ENCODE data around the gene LYRM7.

The LYRM7 gene

DNA sequence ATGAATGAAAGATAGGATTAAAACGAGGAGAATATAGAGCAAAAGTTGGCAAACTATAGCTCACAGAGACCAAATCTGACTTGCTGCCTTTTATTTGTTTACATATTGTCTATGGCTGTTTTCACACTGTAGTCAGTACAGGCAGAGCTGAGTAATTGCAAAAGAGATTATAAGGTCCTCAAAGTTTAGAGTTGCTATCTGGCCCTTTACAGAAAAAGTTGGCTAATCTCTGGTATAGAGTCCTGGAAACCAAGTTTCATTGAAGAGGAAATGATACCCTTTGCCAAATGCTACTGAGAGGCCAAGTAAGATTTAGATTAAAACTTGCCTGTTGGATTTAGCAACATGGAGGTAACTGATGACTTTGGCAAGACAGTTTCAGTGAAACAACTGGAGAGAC, 36.0 kb downstream of the LYRM7 start:
- TF ChIP-seq ZNF292 (tag by site-specific recombination; IDR thresholded peaks at IDR 0.05; ENCODE audit: borderline replicate concordance, low read depth) (no peak), ZNF677 (tag by site-specific recombination; IDR thresholded peaks at IDR 0.05) (no peak), ZNF558 (tag by site-specific recombination; IDR thresholded peaks at IDR 0.05) (no peak), MEIS1 (CRISPR knock-in tag; IDR thresholded peaks at IDR 0.05; ENCODE audit: borderline replicate concordance) (no peak), ZFP3 (tag by site-specific recombination; IDR thresholded peaks at IDR 0.05; ENCODE audit: low read depth) (no peak), ZNF621 (tag by site-specific recombination; IDR thresholded peaks at IDR 0.05) (no peak), ZNF169 (tag by site-specific recombination; IDR thresholded peaks at IDR 0.05) (no peak), ZNF596 (tag by site-specific recombination; IDR thresholded peaks at IDR 0.05) (no peak), ZNF624 (tag by site-specific recombination; IDR thresholded peaks at IDR 0.05) (no peak), ZBTB8A (tag by site-specific recombination; IDR thresholded peaks at IDR 0.05) (no peak), ZBTB20 (tag by site-specific recombination; IDR thresholded peaks at IDR 0.05) (no peak), ZNF830 (tag by site-specific recombination; IDR thresholded peaks at IDR 0.05; ENCODE audit: low read depth) (no peak), ZNF146 (tag by site-specific recombination; IDR thresholded peaks at IDR 0.05) (no peak)
- TF ChIP-seq, protein P1, sequence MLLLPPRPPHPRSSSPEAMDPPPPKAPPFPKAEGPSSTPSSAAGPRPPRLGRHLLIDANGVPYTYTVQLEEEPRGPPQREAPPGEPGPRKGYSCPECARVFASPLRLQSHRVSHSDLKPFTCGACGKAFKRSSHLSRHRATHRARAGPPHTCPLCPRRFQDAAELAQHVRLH (tag by site-specific recombination; IDR thresholded peaks at IDR 0.05) = no peak
- TF ChIP-seq, protein P2, sequence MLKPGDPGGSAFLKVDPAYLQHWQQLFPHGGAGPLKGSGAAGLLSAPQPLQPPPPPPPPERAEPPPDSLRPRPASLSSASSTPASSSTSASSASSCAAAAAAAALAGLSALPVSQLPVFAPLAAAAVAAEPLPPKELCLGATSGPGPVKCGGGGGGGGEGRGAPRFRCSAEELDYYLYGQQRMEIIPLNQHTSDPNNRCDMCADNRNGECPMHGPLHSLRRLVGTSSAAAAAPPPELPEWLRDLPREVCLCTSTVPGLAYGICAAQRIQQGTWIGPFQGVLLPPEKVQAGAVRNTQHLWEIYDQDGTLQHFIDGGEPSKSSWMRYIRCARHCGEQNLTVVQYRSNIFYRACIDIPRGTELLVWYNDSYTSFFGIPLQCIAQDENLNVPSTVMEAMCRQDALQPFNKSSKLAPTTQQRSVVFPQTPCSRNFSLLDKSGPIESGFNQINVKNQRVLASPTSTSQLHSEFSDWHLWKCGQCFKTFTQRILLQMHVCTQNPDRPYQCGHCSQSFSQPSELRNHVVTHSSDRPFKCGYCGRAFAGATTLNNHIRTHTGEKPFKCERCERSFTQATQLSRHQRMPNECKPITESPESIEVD (tag by site-specific recombination; IDR thresholded peaks at IDR 0.05) = no peak
- POLR2A ChIA-PET = no interaction called here
- CTCF ChIA-PET = no interaction called here
- peaks cover 3% of the 10 kb centered on the region; the same call in 1 of the 2 replicates for H3K4me1 ChIP-seq (ENCODE audit: control insufficient read depth, insufficient read depth, low read length)
- H3K36me3 ChIP-seq (ENCODE audit: control insufficient read depth in 2 of 2, insufficient read depth in 1 of 2, low read length in 2 of 2) = peaks cover 0 to 3% of the 10 kb centered on the region in 2 experiments; a peak in 1 of 3 replicates
- no peak overlapping the region for H3K4me3 ChIP-seq (ENCODE audit: low read depth, low read length)
- H3K27ac ChIP-seq (ENCODE audit: extremely low read depth, low read depth, low read length) = no peak overlapping the region
- H3K9me3 ChIP-seq (ENCODE audit: control insufficient read depth, insufficient read depth, low read depth, low read length) = no peaks in the 10 kb centered on the region

DNA sequence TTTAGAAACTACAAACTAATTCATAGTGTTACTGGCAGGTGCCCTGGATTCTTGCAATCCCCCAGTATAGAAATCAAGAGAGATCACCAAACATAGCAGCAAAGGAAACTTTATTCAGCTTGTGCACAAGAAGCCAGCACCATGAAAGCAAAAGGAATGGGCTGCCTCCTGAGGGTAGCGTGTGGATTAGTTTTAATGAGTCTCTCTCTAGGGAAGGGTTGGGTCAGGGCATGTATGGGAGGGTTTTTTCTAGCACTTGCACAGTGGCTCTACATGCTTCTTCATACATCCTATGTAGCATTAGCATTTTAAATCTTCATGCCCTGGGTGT, 38.4 kb downstream of the LYRM7 start:
- TF ChIP-seq ZNF324 (tag by site-specific recombination; IDR thresholded peaks at IDR 0.05) = no peak
- TF ChIP-seq ZNF350 (tag by site-specific recombination; IDR thresholded peaks at IDR 0.05) = no peak
- no peak for TF ChIP-seq ZNF600 (tag by site-specific recombination; IDR thresholded peaks at IDR 0.05)
- TF ChIP-seq, protein P3, sequence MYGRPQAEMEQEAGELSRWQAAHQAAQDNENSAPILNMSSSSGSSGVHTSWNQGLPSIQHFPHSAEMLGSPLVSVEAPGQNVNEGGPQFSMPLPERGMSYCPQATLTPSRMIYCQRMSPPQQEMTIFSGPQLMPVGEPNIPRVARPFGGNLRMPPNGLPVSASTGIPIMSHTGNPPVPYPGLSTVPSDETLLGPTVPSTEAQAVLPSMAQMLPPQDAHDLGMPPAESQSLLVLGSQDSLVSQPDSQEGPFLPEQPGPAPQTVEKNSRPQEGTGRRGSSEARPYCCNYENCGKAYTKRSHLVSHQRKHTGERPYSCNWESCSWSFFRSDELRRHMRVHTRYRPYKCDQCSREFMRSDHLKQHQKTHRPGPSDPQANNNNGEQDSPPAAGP (tag by site-specific recombination; IDR thresholded peaks at IDR 0.05) = no peak
- TF ChIP-seq, protein P4, sequence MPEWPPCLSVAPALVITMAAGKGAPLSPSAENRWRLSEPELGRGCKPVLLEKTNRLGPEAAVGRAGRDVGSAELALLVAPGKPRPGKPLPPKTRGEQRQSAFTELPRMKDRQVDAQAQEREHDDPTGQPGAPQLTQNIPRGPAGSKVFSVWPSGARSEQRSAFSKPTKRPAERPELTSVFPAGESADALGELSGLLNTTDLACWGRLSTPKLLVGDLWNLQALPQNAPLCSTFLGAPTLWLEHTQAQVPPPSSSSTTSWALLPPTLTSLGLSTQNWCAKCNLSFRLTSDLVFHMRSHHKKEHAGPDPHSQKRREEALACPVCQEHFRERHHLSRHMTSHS (tag by site-specific recombination; IDR thresholded peaks at IDR 0.05) = no peak
- no peak for TF ChIP-seq ZNF510 (tag by site-specific recombination; IDR thresholded peaks at IDR 0.05; ENCODE audit: insufficient replicate concordance)
- TF ChIP-seq ZNF335 (tag by site-specific recombination; conservative IDR thresholded peaks at IDR 0.05) = no peak
- TF ChIP-seq, protein P5, sequence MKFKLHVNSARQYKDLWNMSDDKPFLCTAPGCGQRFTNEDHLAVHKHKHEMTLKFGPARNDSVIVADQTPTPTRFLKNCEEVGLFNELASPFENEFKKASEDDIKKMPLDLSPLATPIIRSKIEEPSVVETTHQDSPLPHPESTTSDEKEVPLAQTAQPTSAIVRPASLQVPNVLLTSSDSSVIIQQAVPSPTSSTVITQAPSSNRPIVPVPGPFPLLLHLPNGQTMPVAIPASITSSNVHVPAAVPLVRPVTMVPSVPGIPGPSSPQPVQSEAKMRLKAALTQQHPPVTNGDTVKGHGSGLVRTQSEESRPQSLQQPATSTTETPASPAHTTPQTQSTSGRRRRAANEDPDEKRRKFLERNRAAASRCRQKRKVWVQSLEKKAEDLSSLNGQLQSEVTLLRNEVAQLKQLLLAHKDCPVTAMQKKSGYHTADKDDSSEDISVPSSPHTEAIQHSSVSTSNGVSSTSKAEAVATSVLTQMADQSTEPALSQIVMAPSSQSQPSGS (tag by site-specific recombination; IDR thresholded peaks at IDR 0.05; ENCODE audit: low read depth) = no peak
- TF ChIP-seq HOXC10 (CRISPR knock-in tag; IDR thresholded peaks at IDR 0.05) = no peak
- TF ChIP-seq, protein P6, sequence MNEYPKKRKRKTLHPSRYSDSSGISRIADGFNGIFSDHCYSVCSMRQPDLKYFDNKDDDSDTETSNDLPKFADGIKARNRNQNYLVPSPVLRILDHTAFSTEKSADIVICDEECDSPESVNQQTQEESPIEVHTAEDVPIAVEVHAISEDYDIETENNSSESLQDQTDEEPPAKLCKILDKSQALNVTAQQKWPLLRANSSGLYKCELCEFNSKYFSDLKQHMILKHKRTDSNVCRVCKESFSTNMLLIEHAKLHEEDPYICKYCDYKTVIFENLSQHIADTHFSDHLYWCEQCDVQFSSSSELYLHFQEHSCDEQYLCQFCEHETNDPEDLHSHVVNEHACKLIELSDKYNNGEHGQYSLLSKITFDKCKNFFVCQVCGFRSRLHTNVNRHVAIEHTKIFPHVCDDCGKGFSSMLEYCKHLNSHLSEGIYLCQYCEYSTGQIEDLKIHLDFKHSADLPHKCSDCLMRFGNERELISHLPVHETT (tag by site-specific recombination; IDR thresholded peaks at IDR 0.05) = no peak
- TF ChIP-seq ZNF175 (tag by site-specific recombination; IDR thresholded peaks at IDR 0.05) = no peak
- TF ChIP-seq ZNF266 (tag by site-specific recombination; IDR thresholded peaks at IDR 0.05; ENCODE audit: low read depth) = no peak
- no peak overlapping the region for H3K4me3 ChIP-seq (ENCODE audit: low read depth, low read length)
- peaks cover 3% of the 10 kb centered on the region; the same call in 1 of the 2 replicates for H3K4me1 ChIP-seq (ENCODE audit: control insufficient read depth, insufficient read depth, low read length)
- H3K36me3 ChIP-seq (ENCODE audit: control insufficient read depth in 2 of 2, insufficient read depth in 1 of 2, low read length in 2 of 2) = no peaks in the 10 kb centered on the region
- no peak overlapping the region for H3K27ac ChIP-seq (ENCODE audit: extremely low read depth, low read depth, low read length)
- POLR2A ChIA-PET = no interaction called here
- CTCF ChIA-PET = no interaction called here
- no peaks in the 10 kb centered on the region for H3K9me3 ChIP-seq (ENCODE audit: control insufficient read depth, insufficient read depth, low read depth, low read length)
